Measurements from ENCODE around the gene CAV1. TPM values are rescaled to one million over a fixed set of nuclear protein-coding genes. Genes with fewer than 3 reads are reported as not detected.
A peak's percentile ranks its signal among the peaks of the same experiment; 100 is the strongest.

The CAV1 gene
- 20.2 and 20.9 TPM in 2 replicates for total RNA-seq (2021)
- long read RNA-seq, transcript CAV1-201 (3 exons, 2,704 nt): minor isoform, 10 of 62 reads
- long read RNA-seq, transcript CAV1-206 (3 exons, 1,653 nt): minor isoform, 11 of 62 reads
- long read RNA-seq, transcript CAV1-203 (3 exons, 845 nt): minor isoform, 8 of 62 reads
- long read RNA-seq, transcript CAV1-202 (2 exons, 2,628 nt): major isoform, 21 of 62 reads
- long read RNA-seq, partial matches to known transcripts: 0 of 62 reads
- long read RNA-seq, other reads (novel, unspliced or antisense): 11 of 62 reads

DNA sequence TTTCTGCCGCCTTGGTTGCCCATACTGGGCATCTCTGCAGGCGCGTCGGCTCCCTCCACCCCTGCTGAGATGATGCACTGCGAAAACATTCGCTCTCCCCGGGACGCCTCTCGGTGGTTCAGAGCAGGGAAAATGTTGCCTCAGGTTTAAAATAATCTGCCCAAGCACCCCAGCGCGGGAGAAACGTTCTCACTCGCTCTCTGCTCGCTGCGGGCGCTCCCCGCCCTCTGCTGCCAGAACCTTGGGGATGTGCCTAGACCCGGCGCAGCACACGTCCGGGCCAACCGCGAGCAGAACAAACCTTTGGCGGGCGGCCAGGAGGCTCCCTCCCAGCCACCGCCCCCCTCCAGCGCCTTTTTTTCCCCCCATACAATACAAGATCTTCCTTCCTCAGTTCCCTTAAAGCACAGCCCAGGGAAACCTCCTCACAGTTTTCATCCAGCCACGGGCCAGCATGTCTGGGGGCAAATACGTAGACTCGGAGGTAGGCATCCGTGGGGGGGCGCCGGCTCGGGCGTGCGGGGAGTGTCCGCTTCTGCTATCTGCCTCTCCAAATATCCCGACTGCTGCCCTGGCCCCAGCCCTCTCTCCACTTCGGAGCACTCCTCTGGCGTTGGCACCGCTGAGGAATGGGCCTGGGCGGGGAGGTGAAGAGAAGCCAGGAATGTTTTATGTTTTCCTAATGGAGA is at the start of gene CAV1:
TSS of gene CAV1 (plus strand) at position 428 of the 689 bp plus-strand sequence. CDS start at position 455, 27 bp downstream.
- no peak within 1 kb of the TSS for H3K14ac ChIP-seq (ENCODE audit: insufficient read depth, low read length)
- WGBS (ENCODE audit: extremely low coverage, insufficient read length, low lambda C conversion rate): no CpG with 5 or more reads among the region's 42 CpGs
- peaks cover 20% of the 10 kb centered on the region for H3K23me2 ChIP-seq (ENCODE audit: insufficient read length, low read depth, low read length, poor library complexity, severe bottlenecking)
- no peak within 1 kb of the TSS for H3T11ph ChIP-seq (ENCODE audit: low read length)
- no peak within 1 kb of the TSS for H3K18ac ChIP-seq (ENCODE audit: insufficient read length, low read depth, low read length)
- H3K79me2 ChIP-seq (ENCODE audit: insufficient read depth, low read length): no peaks in the 10 kb centered on the region
- H3K27ac Mint-ChIP-seq: peak within 1 kb of the TSS in 2 of 3 experiments; percentile 61 to 85; a peak in 4 of 7 replicates
- H2BK5ac ChIP-seq (ENCODE audit: insufficient read length, low read length): no peak within 1 kb of the TSS
- peaks cover 19% of the 10 kb centered on the region for H3K27me3 Mint-ChIP-seq (ENCODE audit: low read depth)
- peak; percentile 78 for DNase-seq
- H3K9me3 ChIP-seq (ENCODE audit: control insufficient read depth, low read depth, low read length): no peaks in the 10 kb centered on the region
- no peak within 1 kb of the TSS for H3K56ac ChIP-seq (ENCODE audit: insufficient read length, low read depth, low read length)
- peak within 1 kb of the TSS; percentile 90 for H3K4me2 ChIP-seq (ENCODE audit: insufficient read depth, insufficient read length, low read length)
- peak within 1 kb of the TSS; percentile 60 for H2AFZ ChIP-seq (ENCODE audit: low read length)
- H2BK120ac ChIP-seq (ENCODE audit: low read depth, low read length, poor library complexity, severe bottlenecking): no peak within 1 kb of the TSS
- H4K8ac ChIP-seq (replicated peaks; ENCODE audit: insufficient read length, low read depth, low read length): no peak within 1 kb of the TSS
- H3K4ac ChIP-seq (ENCODE audit: low read depth, low read length): no peak within 1 kb of the TSS
- H3K9ac ChIP-seq (ENCODE audit: extremely low read depth, insufficient read length, low read length): peak within 1 kb of the TSS; percentile 59
- no peak within 1 kb of the TSS for H4K5ac ChIP-seq (ENCODE audit: insufficient read length, low read depth, low read length)
- no peaks in the 10 kb centered on the region for H3K9me3 Mint-ChIP-seq
- H3K23ac ChIP-seq (ENCODE audit: insufficient read length, low read depth, low read length): no peak within 1 kb of the TSS
- no peaks in the 10 kb centered on the region for H3K36me3 Mint-ChIP-seq (ENCODE audit: insufficient read depth in 1 of 3, low read depth in 3 of 3)
- no peak within 1 kb of the TSS for H2BK15ac ChIP-seq (ENCODE audit: low read depth, low read length)
- TF ChIP-seq, protein P1, sequence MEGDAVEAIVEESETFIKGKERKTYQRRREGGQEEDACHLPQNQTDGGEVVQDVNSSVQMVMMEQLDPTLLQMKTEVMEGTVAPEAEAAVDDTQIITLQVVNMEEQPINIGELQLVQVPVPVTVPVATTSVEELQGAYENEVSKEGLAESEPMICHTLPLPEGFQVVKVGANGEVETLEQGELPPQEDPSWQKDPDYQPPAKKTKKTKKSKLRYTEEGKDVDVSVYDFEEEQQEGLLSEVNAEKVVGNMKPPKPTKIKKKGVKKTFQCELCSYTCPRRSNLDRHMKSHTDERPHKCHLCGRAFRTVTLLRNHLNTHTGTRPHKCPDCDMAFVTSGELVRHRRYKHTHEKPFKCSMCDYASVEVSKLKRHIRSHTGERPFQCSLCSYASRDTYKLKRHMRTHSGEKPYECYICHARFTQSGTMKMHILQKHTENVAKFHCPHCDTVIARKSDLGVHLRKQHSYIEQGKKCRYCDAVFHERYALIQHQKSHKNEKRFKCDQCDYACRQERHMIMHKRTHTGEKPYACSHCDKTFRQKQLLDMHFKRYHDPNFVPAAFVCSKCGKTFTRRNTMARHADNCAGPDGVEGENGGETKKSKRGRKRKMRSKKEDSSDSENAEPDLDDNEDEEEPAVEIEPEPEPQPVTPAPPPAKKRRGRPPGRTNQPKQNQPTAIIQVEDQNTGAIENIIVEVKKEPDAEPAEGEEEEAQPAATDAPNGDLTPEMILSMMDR (conservative IDR thresholded peaks at IDR 0.05): peak; percentile 13; the same call in 1 of the 3 replicates
- no peak within 1 kb of the TSS for H4K91ac ChIP-seq (ENCODE audit: insufficient read length, low read depth, low read length)
- H3K79me1 ChIP-seq (ENCODE audit: insufficient read depth, low read depth, low read length, poor library complexity, severe bottlenecking): no peaks in the 10 kb centered on the region
- peaks cover 49 to 58% of the 10 kb centered on the region in 2 experiments for H3K4me1 Mint-ChIP-seq
- H2BK20ac ChIP-seq (ENCODE audit: low read depth, low read length, poor library complexity, severe bottlenecking): no peak within 1 kb of the TSS
- H4K20me1 ChIP-seq (ENCODE audit: control insufficient read depth, insufficient read depth, insufficient read length): no peaks in the 10 kb centered on the region
- peak within 1 kb of the TSS; percentile 84 to 97 for H3K4me3 Mint-ChIP-seq
- no peak within 1 kb of the TSS for H2AK5ac ChIP-seq (ENCODE audit: insufficient read length, low read length)
- H2BK12ac ChIP-seq (ENCODE audit: insufficient read length, low read depth, low read length): no peak within 1 kb of the TSS
- no peak within 1 kb of the TSS for H3K27ac ChIP-seq (ENCODE audit: insufficient read length, low read depth, low read length)
- peaks cover 4% of the 10 kb centered on the region; the same call in 1 of the 2 replicates for H3K4me1 ChIP-seq (ENCODE audit: insufficient read depth, low read length)
- H3K27me3 ChIP-seq (ENCODE audit: insufficient read depth, low read length): no peaks in the 10 kb centered on the region

All from H9 (cell line).